ENCODE measurements around the gene MYRIP. TPM values are rescaled to one million over a fixed set of nuclear protein-coding genes. Genes with fewer than 3 reads are reported as not detected.

The MYRIP gene
- total RNA-seq, 1 experiment from 2014 or later = 0.44 TPM

GRCh38 chr3:39920271-39920670 lies 110.9 kb downstream of the MYRIP start:
- intact Hi-C loops (cut with micrococcal nuclease) = no loop called here
- H4K20me1 ChIP-seq (ENCODE audit: insufficient read depth) = no peaks in the 10 kb centered on the region
- H3K4me2 ChIP-seq (ENCODE audit: low read length) = no peak overlapping the region
- POLR2A ChIA-PET = no interaction called here
- no TSS peak for BruUV-seq (replicated peaks)
- ATAC-seq = no peak
- TF ChIP-seq SP1 (IDR thresholded peaks at IDR 0.05; ENCODE audit: low read depth) (no peak), ATF3 (IDR thresholded peaks at IDR 0.05) (no peak), POLR2A (IDR thresholded peaks at IDR 0.05; ENCODE audit: borderline replicate concordance, extremely low read depth, insufficient read depth, insufficient read length) (no peak)
- H3K9ac ChIP-seq (ENCODE audit: low read length) = no peak overlapping the region
- DNase-seq (ENCODE audit: low read depth, low spot score) = no peak
- no peaks in the 10 kb centered on the region for H3K27me3 ChIP-seq (ENCODE audit: insufficient read depth, low read length)
- H2AFZ ChIP-seq (ENCODE audit: low read depth, low read length, poor library complexity, severe bottlenecking) = no peak overlapping the region
- H3K79me2 ChIP-seq (ENCODE audit: insufficient read depth, low read length) = no peaks in the 10 kb centered on the region
- H3K9me2 ChIP-seq (ENCODE audit: insufficient read depth) = no peaks in the 10 kb centered on the region
- H3K27ac ChIP-seq (ENCODE audit: low read depth, low read length) = no peak overlapping the region
- no peak overlapping the region for H3K4me3 ChIP-seq (replicated peaks in 1 of 2; ENCODE audit: low read depth in 1 of 2, low read length in 2 of 2)
- H3K36me3 ChIP-seq (ENCODE audit: control insufficient read depth in 1 of 2, insufficient read depth in 2 of 2, low read length in 2 of 2) = no peaks in the 10 kb centered on the region
- H3K4me1 ChIP-seq (ENCODE audit: control insufficient read depth in 1 of 2, insufficient read depth in 2 of 2, low read length in 2 of 2) = no peaks in the 10 kb centered on the region
- CTCF ChIA-PET = no interaction called here
- no peaks in the 10 kb centered on the region for H3K9me3 ChIP-seq (ENCODE audit: control insufficient read depth in 1 of 2, insufficient read depth in 1 of 2, low read depth in 1 of 2, low read length in 2 of 2)
- RAD21 ChIA-PET (ENCODE audit: low non-redundant PET in 1 of 2, low total read pairs in 2 of 2, uncharacterized antibody in 2 of 2, unreplicated experiment in 2 of 2) = no interaction called here

DNA sequence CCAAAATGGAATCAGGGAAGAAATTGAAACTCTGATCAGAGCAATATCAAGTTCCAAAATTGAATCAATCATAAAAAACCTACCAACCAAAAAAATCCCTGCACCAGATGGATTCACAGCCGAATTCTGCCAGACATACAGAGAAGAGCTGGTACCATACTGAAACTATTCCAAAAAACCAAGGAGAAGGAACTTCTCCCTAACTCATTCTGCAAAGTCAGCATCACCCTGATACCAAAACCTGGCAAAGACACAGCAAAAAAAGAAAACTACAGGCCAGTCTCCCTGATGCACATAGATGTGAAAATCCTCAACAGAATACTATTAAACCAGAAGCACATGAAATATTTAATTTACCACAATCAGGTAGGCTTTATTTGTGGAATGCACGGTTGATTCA lies 118.1 kb downstream of the MYRIP start:
- RAD21 ChIA-PET (ENCODE audit: low non-redundant PET in 1 of 2, low total read pairs in 2 of 2, uncharacterized antibody in 2 of 2, unreplicated experiment in 2 of 2) = no interaction called here
- intact Hi-C loops (cut with micrococcal nuclease) = no loop called here
- Histone ChIP-seq H3K9me2 (ENCODE audit: insufficient read depth) (no peaks in the 10 kb centered on the region), H3K4me1 (ENCODE audit: control insufficient read depth in 1 of 2, insufficient read depth in 2 of 2, low read length in 2 of 2) (no peaks in the 10 kb centered on the region), H2AFZ (ENCODE audit: low read depth, low read length, poor library complexity, severe bottlenecking) (no peak overlapping the region), H3K9ac (ENCODE audit: low read length) (no peak overlapping the region), H3K4me3 (replicated peaks in 1 of 2; ENCODE audit: low read depth in 1 of 2, low read length in 2 of 2) (no peak overlapping the region), H3K9me3 (ENCODE audit: control insufficient read depth in 1 of 2, insufficient read depth in 1 of 2, low read depth in 1 of 2, low read length in 2 of 2) (no peaks in the 10 kb centered on the region), H4K20me1 (ENCODE audit: insufficient read depth) (no peaks in the 10 kb centered on the region), H3K79me2 (ENCODE audit: insufficient read depth, low read length) (no peaks in the 10 kb centered on the region), H3K27me3 (ENCODE audit: insufficient read depth, low read length) (0 out of 2 replicates have a peak, but pooled peaks cover 4% of the 10 kb centered on the region), H3K27ac (ENCODE audit: low read depth, low read length) (no peak overlapping the region), H3K4me2 (ENCODE audit: low read length) (no peak overlapping the region), H3K36me3 (ENCODE audit: control insufficient read depth in 1 of 2, insufficient read depth in 2 of 2, low read length in 2 of 2) (no peaks in the 10 kb centered on the region)
- TF ChIP-seq EGR1 (IDR thresholded peaks at IDR 0.05; ENCODE audit: low read depth) (no peak), ZFX (IDR thresholded peaks at IDR 0.05) (no peak), POLR2AphosphoS5 (IDR thresholded peaks at IDR 0.05; ENCODE audit: low read depth, low read length) (no peak), CEBPB (IDR thresholded peaks at IDR 0.05; ENCODE audit: low read depth) (no peak), TCF7L2 (IDR thresholded peaks at IDR 0.05; ENCODE audit: borderline replicate concordance, extremely low read depth, insufficient read depth, insufficient read length) (no peak), EZH2phosphoT487 (IDR thresholded peaks at IDR 0.05; ENCODE audit: borderline replicate concordance) (no peak)
- BruUV-seq (replicated peaks) = no TSS peak
- ATAC-seq = no peak
- CTCF ChIA-PET = no interaction called here
- no peak for DNase-seq (ENCODE audit: low read depth, low spot score)
- POLR2A ChIA-PET = no interaction called here

Measured in HCT116 (cell line).